HG02678 (cell line): ENCODE data around the gene PNMA8B.
"Not testable (repeated sequence)": the region's sequence is repeated elsewhere in the genome, so short reads cannot be mapped to it uniquely, and the experiment has no call there.

Source experiments
- ATAC-seq: cut with Tn5 transposase; IDR thresholded peaks from one replicate; pipeline ENCODE4 v1.9.1; 2021; ENCODE audit warnings: mild to moderate bottlenecking, moderate library complexity; ENCODE audit not compliant: unreplicated experiment

PNMA8B gene, protein sequence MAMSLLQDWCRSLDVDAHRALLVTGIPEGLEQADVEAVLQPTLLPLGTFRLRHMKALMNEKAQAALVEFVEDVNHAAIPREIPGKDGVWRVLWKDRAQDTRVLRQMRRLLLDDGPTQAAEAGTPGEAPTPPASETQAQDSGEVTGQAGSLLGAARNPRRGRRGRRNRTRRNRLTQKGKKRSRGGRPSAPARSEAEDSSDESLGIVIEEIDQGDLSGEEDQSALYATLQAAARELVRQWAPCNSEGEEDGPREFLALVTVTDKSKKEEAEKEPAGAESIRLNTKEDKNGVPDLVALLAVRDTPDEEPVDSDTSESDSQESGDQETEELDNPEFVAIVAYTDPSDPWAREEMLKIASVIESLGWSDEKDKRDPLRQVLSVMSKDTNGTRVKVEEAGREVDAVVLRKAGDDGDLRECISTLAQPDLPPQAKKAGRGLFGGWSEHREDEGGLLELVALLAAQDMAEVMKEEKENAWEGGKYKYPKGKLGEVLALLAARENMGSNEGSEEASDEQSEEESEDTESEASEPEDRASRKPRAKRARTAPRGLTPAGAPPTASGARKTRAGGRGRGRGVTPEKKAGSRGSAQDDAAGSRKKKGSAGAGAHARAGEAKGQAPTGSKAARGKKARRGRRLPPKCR

DNA sequence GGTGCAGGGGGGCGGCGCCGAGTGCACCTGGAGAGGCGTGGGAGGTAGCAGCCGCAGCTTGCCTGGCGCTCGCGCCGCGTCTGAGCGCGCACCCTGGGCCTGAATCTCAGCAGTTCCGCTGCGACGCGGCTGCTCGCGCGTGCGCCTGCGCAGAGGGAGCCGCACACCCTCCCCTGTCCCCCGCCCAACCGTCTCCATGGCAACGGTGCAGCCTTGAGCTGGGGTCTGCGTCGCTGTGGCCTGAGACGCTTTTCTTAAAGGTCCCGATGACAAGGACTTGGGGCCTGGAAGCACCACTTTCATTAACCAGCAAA, at the start of gene PNMA8B:
Gene PNMA8B (minus strand): TSS at position 82 of the 314 bp plus-strand sequence. CDS start 402 bp downstream, outside the sequence.
- no peak for ATAC-seq

DNA sequence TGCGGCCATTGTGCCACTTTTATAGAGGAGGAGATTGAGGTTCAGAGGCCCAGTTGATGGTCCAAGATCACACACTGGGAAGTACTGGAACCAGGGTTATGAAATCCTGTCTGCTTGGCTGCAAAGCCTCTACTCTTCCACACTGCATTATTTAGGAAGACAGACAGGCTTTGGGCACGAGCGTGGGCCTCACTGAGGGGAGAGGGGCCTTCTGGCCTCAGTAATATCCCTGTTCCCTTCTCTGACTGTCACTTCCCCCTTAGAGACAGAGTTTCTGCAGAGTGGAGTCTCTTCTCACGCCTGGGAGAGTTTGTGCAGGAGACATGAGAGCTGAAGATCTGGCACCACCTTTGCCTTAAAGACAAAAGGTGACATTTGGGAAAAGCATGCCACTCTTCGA, 49.0 kb upstream of the PNMA8B start:
- no peak for ATAC-seq

DNA sequence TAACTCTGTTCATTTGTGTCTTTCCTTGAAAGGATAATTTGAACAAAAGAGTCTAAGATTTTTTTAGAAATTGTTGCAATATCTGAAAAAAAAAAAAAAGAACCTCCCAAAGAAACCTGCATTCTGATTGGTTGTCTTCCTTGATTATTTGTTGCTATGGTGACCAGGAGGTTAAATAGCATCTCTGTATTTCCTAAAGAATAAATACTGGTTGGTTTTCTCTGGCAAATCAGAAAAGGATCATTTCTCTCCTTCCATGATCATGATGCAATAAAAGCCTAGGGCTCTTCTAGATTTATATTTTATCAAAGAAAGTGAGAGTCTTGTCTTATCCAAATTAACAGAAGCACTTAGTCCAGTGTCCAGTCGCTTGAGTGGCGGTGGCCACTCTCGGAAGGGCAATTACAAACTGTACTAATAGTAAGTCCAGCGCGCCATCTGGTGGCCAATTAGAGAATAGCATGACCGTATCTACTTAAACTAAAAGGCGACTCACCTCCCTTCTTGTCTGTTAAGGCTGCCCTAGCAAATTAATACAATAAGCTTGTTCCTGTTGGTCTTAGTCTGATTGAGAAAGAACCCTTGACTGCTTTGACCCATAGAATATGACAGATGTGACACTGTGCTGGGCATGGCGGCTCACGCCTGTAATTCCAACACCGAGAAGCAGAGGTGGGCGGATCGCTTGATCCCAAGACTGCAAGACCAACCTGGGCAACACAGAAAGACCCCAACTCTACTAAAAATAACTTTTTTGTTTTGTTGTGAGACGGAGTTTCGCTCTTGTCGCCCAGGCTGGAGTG, 47.0 kb upstream of the PNMA8B start:
- ATAC-seq = no peak

DNA sequence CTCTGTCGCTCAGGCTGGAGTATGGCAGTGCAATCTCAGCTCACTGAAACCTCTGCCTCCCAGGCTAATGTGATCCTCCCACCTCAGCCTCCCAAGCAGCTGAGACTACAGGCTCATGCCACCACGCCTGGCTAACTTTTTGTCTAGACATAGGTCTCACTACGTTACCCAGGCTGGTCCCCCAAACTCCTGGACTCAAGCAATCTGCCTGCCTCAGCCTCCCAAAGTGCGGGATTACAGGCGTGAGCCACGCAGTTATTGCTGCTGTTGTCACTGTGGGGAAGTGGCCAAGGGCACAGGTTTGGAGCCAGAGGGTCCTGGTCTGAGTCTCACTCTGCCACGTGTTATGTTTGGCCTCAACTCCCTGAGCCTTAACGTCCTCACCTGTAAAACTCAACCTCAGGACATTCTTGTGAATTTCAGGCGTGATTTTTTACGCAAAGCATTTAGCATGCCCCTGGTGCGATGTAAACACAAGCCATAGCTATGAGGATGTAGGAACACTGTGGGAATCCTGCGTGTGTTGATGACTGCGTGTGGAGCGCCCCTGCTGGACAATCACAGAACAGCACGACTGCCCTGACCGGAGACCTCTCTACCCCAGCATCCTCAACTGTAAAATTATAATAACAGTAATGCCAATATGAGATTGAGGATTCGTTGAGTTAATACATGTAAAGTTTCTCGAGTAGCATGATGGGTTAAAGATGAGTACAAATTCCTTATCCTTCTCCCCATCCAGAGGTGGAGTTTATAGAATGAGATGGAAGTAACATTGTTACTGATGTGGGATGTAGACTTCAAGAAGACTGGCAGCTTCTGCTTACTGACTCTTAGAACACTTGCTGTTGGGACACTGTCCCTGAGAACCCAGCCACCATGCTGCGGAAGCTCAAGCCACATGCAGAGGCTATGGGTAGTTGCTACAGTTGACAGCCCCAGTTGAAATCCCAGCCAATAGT, 41.8 kb upstream of the PNMA8B start:
- no peak for ATAC-seq

DNA sequence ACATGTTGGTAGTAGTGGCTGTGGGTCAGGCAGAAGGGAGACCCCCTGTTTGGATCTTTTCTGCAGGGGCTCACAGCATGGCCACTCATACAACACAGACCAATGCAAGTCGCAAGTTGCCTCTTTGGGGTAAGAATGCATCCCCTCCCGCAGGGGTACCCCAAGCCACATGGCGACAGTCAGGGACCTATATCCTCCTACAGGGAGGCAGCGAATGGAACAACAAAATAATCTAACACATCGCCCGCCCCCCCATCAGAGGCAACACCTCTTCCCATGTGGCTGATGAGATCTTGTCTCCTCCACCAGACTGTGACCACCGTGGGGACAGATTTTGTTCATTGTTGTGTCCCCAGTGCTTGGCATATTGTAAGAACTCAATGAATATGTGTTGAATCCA, 40.7 kb upstream of the PNMA8B start:
- no peak for ATAC-seq

DNA sequence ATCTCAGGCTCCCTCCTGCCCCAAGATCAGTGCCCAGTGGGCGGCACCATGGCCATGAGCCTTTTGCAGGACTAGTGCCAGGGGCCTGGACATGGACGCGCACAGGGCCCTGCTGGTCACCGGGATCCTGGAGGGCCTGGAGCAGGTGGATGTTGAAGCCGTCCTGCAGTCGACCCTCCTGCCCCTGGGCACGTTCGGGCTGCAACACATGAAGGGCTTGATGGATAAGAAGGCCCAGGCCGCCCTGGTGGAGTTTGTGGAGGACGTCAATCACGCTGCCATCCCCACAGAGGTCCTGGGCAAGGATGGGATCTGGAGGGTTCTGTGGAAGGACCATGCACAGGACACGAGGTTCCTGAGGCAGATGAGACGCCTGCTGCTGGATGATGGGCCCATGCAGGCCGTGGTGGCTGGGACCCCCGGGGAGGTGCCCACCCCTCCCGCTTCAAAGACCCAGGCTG, 38.0 kb upstream of the PNMA8B start:
- no peak for ATAC-seq

DNA sequence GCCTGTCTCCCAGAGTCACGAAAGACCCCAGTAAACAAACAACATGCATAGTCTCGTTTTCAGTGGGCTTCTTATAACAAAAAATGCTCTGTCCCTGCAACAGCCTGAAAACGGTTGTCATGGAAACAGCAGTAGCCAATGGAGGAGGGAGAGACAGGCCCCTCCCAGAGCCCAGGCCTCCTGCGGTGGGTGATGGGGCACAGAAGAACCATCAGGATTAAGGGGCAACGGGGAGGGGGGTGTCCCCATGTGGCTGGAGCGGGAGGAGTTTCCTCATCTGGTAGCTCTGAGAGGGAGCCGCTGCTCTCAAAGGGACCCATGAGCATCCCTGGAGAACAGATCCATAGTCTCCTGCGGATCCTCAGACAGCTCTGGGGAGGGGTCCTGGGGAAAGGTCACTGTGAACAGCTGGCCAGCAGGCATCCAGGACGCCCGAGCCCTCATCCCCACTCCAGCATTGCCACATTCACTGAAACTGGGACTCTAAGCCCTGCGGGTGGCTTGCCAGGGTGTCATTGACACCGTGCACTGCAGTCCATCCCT, 37.5 kb upstream of the PNMA8B start:
- ATAC-seq = no peak

DNA sequence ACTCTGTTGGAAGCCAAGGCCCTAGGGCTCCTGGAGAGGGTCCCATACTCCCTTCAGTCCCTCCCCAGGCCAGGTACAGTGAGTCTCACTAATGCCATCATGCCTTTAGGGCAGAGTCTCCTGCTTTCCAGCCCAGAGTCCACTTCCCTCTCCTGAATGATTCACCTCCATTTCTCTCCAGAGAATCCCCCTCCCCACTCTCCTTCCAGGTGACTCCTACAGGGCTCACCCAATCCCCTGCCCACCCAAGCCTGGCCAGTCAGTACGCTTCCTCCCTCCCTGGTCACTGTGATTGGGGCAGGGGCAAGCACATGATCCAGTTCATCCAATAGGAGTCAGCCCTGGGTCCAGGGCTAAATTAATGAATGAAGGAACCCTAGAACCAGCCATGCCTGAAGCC, 35.0 kb upstream of the PNMA8B start:
- ATAC-seq = no peak

DNA sequence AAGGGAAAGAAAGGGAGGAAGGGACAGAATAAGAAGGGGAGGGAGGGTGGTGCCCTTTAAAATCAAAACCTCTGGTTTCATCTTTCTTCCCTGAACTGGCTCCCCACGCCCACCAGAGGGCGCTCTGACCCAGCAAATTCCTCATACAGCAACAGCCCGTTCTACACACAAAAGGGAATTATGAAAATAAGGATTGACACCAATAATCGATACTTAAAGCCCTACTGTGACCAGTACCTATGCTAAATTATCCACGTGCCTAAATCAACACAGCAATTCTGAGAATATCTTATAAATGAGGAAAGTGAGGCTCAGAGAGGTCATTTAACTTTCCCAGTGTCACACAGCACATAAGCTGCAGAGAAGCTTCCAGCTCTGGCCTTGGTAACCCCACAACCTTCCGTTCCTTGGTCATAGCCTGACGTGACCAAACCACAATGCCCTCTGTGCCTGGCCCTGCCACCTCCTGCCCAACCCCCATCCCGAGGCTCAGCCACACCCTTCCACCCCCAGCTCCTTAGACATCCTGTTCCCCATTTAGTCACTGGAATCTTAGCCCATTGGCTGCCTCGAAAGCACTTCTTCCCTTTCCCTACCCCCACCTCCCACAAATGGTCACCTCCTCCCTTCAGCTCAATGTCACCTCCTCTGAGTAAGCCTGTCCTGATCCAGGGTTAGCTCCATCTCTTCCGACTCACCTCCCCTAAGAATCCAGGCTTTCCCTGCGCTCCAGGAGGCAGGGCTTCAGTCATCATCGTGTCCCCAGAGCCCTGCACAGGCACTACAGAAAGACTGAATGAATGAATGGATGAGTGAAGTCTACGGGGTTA, 34.2 kb upstream of the PNMA8B start:
- ATAC-seq = no peak

DNA sequence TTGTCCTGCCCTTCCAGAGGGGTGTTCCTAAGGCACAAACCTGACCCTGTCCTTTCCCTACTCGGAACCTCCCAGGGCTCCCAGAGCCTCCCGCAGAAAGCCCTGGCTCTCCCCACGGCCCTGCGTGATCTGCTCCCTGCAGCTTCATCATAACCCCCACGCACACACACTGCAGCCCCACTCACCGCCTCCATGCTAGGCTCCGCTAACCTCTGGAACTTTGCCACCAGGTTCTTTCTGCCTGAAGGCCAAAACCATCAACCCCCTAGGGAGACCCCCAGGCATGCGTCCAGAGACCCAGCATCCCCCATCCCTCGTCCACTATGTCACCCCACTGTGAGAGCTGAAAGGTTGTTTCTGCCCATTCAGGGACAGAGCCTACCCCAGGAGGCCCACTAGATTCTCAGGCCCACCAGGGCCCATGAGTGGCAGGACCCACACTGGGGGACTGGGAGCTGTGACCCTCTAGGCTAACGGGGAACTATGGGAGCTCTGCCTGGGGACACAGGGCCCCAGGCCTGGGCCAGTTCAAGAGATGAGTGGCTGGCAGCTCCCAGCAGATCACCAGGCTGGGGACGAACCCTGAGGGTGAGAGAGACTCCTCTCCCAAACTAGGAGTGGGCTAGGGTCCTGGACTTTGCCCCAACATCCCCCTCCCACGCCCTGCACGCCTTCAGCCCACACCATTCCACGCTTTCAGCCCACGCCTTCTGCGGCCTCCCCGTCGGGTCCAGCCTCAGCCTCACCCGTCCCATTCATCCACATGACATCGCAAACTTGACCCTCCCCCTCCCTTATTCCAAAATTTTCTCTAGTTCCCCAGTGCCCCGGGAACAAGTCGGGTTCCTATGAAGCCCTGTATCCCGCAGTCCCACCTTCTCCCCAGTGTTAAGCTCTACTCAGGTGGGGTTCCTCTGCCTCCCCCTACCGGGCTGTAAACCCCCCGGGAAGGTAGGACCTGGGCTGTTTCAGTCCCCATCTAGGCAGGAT, 33.2 kb upstream of the PNMA8B start:
- ATAC-seq = no peak

DNA sequence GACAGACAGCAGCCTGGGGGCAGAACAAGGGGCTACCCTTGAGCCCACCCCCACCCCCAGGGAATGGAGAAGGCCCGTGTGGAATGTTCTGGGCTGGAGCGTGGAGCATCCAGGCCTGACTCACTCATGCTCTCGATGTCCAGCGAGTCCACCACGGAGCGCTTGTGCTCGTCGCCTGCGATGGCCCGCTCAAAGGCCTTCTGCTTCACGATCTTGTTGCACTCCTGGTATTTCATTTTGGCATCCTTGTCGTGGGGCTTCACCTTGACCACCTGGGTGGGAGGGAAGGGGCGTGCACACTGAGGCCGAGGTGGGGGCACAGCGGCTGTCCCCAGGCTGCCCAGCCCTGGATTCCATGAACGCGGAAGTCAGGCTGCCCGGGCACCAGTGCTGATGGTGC, 31.1 kb upstream of the PNMA8B start:
- not testable (repeated sequence) for ATAC-seq

DNA sequence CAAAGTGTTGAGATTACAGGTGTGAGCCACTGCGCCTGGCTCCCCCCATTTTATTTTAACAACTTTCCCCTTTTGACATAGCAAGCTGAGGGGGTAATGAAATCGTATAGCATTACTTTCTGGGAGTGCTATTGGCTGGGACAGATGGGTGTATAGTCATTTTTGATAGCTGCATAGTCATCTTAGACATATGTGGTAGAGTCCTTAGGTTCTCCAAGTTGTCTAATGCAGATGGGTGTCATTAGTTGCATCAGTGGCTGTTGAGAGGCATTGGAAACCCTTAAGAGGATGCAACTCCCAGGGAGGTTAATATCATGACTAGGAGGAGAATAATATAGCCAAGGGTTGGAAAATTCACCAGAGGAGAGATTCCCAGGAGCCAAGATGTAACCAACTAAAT, 28.6 kb upstream of the PNMA8B start:
- no peak for ATAC-seq

DNA sequence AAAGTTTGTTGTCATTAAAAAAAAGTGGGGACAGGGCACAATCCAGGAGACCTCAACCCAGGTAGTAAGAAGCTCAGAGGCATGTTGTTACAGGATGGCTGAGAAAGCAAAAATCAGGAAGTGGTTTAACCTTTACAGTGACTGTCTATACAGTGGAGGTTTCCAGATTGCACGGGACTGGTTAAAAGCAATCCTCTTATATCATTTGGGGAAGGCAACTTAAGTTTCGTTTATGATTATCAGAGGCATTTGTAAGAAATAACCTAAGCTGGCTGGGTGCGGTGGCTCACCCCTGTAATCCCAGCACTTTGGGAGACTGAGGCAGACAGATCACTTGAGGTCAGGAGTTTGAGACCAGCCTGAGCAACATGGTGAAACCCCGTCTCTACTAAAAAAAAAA, 27.3 kb upstream of the PNMA8B start:
- not testable (repeated sequence) for ATAC-seq

DNA sequence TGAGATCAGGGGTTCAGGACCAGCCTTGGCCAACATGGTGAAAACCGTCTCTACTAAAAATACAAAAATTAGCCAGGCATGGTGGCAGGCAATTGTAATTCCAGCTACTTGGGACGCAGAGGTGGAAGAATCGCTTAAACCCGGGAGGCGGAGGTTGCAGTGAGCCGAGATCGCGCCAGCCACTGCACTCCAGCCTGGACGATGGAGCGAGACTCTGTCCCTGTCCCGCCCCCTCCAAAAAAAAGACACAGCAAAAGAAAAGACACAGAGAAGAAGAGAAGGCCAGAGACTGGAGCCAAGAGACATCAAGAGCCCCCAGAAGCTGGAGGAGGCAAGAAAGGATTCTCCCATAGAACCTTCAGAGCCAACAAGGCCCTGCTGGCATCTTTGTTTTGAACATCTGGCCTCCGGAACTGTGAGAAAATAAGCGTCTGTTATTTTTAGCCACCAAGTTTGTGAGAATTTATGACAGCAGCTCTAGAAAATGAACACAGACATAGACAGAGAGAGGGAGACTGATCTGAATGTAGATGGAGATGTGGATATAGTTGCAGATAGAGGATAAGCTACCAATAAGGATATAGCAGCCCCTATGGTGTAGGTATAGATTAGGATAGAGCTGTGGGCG, 25.7 kb upstream of the PNMA8B start:
- no peak for ATAC-seq

DNA sequence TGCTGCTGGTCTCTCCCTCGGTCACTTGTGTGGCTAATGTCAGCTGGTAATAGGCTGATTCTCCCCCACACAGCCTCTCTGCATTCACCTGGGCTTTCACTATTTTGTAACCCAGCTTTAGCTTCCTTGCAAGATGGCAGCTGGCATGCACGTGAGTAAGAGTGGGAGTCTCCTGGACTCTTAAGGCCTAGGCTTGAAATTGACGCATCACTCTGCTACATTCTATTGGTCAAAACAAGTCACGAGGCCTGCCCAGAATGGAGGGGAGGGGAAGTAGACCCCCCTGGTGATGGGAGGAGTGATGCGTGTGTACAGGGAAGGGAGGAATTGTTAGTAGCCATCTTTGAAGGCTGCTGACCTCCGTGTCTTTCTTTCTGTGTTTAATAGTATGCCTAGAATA, 24.9 kb upstream of the PNMA8B start:
- no peak for ATAC-seq

DNA sequence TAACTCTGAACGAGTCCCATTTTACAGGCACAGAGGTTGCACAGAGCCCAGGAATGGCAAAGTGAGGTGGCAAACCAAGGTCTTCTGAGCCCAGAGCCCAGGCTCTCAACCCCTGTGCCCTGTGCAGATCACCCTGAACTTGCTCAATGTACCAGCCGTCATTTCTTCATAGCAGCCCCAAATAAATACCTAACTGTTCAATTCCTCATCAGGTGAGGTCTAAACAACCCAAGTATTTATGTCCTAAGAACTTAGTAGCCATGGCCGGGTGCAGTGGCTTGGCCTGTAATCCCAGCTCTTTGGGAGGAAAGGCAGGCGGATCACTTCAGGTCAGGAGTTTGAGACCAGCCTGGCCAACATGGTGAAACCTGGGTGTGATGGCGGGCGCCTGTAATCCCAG, 21.8 kb upstream of the PNMA8B start:
- ATAC-seq = no peak

DNA sequence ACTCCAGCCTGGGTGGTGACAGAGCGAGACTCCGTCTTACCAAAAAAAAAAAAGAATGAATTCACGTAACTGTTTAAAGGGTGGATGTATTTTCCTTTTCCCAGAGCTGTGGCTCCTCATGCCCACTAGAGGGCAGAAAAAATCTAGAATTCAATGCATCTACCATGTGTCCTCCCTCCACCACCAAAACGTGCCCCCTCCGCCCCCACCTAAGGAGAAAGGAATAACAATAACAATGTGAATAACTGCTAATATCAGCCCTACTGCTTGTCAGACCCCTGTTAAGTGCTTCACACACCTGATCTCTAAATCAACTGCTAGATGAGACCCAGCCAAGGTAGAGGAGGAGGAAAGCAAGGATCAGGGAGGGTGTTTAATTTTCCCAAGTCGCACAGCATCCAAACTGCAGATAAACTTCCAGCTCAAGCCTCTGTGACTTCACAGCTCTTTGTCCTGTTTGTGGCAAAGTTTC, 20.2 kb upstream of the PNMA8B start:
- no peak for ATAC-seq

DNA sequence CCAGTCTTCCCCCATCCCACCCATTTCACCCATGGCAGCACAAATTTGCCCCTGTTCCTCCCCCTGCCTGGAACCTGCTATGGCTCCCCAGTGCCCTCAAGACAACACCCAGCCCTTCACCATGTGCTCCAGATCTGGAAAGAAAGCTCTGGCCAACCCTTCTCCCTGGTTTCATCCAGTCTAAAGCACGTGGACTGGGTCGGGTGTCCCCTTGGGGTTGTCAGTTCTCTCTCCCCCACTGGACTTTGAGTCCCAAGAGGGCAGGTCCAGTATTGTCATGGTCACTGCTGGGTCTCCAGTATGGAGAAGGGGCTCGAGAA, 19.6 kb upstream of the PNMA8B start:
- ATAC-seq = no peak
